Measurements from ENCODE around the gene PIK3R1.

GRCh38 chr5:68261569-68262065 is 46.1 kb downstream of the PIK3R1 start:
- TF ChIP-seq, protein P1, sequence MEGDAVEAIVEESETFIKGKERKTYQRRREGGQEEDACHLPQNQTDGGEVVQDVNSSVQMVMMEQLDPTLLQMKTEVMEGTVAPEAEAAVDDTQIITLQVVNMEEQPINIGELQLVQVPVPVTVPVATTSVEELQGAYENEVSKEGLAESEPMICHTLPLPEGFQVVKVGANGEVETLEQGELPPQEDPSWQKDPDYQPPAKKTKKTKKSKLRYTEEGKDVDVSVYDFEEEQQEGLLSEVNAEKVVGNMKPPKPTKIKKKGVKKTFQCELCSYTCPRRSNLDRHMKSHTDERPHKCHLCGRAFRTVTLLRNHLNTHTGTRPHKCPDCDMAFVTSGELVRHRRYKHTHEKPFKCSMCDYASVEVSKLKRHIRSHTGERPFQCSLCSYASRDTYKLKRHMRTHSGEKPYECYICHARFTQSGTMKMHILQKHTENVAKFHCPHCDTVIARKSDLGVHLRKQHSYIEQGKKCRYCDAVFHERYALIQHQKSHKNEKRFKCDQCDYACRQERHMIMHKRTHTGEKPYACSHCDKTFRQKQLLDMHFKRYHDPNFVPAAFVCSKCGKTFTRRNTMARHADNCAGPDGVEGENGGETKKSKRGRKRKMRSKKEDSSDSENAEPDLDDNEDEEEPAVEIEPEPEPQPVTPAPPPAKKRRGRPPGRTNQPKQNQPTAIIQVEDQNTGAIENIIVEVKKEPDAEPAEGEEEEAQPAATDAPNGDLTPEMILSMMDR (conservative IDR thresholded peaks at IDR 0.05; ENCODE audit: low read depth in 2 of 2), result peak in 1 of 2 experiments; percentile 37; a peak in 1 of 4 replicates
- TF ChIP-seq, protein P2, sequence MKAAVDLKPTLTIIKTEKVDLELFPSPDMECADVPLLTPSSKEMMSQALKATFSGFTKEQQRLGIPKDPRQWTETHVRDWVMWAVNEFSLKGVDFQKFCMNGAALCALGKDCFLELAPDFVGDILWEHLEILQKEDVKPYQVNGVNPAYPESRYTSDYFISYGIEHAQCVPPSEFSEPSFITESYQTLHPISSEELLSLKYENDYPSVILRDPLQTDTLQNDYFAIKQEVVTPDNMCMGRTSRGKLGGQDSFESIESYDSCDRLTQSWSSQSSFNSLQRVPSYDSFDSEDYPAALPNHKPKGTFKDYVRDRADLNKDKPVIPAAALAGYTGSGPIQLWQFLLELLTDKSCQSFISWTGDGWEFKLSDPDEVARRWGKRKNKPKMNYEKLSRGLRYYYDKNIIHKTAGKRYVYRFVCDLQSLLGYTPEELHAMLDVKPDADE (IDR thresholded peaks at IDR 0.05), result no peak
- TF ChIP-seq EZH2 (IDR thresholded peaks at IDR 0.05; ENCODE audit: low read depth, unreplicated experiment), result no peak
- TF ChIP-seq, protein P3, sequence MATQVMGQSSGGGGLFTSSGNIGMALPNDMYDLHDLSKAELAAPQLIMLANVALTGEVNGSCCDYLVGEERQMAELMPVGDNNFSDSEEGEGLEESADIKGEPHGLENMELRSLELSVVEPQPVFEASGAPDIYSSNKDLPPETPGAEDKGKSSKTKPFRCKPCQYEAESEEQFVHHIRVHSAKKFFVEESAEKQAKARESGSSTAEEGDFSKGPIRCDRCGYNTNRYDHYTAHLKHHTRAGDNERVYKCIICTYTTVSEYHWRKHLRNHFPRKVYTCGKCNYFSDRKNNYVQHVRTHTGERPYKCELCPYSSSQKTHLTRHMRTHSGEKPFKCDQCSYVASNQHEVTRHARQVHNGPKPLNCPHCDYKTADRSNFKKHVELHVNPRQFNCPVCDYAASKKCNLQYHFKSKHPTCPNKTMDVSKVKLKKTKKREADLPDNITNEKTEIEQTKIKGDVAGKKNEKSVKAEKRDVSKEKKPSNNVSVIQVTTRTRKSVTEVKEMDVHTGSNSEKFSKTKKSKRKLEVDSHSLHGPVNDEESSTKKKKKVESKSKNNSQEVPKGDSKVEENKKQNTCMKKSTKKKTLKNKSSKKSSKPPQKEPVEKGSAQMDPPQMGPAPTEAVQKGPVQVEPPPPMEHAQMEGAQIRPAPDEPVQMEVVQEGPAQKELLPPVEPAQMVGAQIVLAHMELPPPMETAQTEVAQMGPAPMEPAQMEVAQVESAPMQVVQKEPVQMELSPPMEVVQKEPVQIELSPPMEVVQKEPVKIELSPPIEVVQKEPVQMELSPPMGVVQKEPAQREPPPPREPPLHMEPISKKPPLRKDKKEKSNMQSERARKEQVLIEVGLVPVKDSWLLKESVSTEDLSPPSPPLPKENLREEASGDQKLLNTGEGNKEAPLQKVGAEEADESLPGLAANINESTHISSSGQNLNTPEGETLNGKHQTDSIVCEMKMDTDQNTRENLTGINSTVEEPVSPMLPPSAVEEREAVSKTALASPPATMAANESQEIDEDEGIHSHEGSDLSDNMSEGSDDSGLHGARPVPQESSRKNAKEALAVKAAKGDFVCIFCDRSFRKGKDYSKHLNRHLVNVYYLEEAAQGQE (IDR thresholded peaks at IDR 0.05; ENCODE audit: unreplicated experiment), result no peak
- no peak for TF ChIP-seq EZH2phosphoT487 (IDR thresholded peaks at IDR 0.05; ENCODE audit: unreplicated experiment)
- TF ChIP-seq JUNB (IDR thresholded peaks at IDR 0.05; ENCODE audit: unreplicated experiment), result no peak
- no peak for TF ChIP-seq ZNF331 (CRISPR knock-in tag; IDR thresholded peaks at IDR 0.05; ENCODE audit: low read depth)
- TF ChIP-seq STAT1 (IDR thresholded peaks at IDR 0.05; ENCODE audit: unreplicated experiment), result no peak
- TF ChIP-seq CREB1 (CRISPR knock-in tag; IDR thresholded peaks at IDR 0.05; ENCODE audit: low read depth), result no peak
- TF ChIP-seq NANOG (IDR thresholded peaks at IDR 0.05; ENCODE audit: borderline replicate concordance), result no peak
- no peak for TF ChIP-seq POLR2AphosphoS5 (IDR thresholded peaks at IDR 0.05; ENCODE audit: low read depth)
- TF ChIP-seq, protein P4, sequence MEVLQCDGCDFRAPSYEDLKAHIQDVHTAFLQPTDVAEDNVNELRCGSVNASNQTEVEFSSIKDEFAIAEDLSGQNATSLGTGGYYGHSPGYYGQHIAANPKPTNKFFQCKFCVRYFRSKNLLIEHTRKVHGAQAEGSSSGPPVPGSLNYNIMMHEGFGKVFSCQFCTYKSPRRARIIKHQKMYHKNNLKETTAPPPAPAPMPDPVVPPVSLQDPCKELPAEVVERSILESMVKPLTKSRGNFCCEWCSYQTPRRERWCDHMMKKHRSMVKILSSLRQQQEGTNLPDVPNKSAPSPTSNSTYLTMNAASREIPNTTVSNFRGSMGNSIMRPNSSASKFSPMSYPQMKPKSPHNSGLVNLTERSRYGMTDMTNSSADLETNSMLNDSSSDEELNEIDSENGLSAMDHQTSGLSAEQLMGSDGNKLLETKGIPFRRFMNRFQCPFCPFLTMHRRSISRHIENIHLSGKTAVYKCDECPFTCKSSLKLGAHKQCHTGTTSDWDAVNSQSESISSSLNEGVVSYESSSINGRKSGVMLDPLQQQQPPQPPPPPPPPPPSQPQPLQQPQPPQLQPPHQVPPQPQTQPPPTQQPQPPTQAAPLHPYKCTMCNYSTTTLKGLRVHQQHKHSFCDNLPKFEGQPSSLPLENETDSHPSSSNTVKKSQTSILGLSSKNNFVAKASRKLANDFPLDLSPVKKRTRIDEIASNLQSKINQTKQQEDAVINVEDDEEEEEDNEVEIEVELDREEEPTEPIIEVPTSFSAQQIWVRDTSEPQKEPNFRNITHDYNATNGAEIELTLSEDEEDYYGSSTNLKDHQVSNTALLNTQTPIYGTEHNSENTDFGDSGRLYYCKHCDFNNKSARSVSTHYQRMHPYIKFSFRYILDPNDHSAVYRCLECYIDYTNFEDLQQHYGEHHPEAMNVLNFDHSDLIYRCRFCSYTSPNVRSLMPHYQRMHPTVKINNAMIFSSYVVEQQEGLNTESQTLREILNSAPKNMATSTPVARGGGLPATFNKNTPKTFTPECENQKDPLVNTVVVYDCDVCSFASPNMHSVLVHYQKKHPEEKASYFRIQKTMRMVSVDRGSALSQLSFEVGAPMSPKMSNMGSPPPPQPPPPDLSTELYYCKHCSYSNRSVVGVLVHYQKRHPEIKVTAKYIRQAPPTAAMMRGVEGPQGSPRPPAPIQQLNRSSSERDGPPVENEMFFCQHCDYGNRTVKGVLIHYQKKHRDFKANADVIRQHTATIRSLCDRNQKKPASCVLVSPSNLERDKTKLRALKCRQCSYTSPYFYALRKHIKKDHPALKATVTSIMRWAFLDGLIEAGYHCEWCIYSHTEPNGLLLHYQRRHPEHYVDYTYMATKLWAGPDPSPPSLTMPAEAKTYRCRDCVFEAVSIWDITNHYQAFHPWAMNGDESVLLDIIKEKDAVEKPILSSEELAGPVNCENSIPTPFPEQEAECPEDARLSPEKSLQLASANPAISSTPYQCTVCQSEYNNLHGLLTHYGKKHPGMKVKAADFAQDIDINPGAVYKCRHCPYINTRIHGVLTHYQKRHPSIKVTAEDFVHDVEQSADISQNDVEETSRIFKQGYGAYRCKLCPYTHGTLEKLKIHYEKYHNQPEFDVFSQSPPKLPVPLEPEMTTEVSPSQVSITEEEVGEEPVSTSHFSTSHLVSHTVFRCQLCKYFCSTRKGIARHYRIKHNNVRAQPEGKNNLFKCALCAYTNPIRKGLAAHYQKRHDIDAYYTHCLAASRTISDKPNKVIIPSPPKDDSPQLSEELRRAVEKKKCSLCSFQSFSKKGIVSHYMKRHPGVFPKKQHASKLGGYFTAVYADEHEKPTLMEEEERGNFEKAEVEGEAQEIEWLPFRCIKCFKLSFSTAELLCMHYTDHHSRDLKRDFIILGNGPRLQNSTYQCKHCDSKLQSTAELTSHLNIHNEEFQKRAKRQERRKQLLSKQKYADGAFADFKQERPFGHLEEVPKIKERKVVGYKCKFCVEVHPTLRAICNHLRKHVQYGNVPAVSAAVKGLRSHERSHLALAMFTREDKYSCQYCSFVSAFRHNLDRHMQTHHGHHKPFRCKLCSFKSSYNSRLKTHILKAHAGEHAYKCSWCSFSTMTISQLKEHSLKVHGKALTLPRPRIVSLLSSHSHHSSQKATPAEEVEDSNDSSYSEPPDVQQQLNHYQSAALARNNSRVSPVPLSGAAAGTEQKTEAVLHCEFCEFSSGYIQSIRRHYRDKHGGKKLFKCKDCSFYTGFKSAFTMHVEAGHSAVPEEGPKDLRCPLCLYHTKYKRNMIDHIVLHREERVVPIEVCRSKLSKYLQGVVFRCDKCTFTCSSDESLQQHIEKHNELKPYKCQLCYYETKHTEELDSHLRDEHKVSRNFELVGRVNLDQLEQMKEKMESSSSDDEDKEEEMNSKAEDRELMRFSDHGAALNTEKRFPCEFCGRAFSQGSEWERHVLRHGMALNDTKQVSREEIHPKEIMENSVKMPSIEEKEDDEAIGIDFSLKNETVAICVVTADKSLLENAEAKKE (CRISPR knock-in tag; IDR thresholded peaks at IDR 0.05), result no peak
- TF ChIP-seq ZNF114 (CRISPR knock-in tag; IDR thresholded peaks at IDR 0.05), result no peak
